SH-SY5Y (cell line): Measurements from ENCODE around the gene TBC1D9B.

Experiments used
- GATA2 ChIP-seq: IDR thresholded peaks from 2 replicates; pipeline ENCODE4 v1.6.1; 2011; ENCODE audit warnings: mild to moderate bottlenecking, low read depth, low read length
- GATA3 ChIP-seq: IDR thresholded peaks from 2 replicates; pipeline ENCODE4 v1.6.1; 2011; ENCODE audit warnings: low read depth, mild to moderate bottlenecking, low read length, moderate library complexity

DNA sequence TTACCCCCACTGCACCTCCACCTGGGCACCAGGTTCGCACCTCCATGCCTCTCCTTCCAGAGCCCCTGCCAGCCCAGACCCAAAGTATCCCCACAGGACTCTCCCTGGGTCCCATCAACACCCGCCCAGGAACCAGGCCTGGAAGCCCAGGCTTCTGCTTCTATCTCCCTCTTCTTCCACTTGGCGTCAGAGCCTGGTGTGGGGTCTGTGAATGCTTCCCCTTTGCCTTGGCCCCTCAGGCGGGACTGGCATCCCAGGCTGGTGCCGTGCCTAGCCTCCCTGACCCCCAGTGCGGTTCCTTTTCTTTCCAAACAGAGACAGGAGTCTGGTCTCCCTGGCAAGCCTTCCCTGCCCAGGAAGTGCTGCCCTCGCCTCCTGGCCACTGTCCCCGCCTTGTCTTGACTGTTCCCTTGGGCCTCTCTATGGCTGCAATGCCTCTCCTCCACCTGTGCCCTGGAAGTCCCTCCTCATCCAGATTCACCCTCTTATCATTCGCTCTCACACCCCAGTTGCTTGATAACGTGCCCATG is 7.8 kb upstream of the TBC1D9B start:
- no peak for TF ChIP-seq GATA3
- TF ChIP-seq GATA2 = no peak
